Psoas muscle (tissue), 8 donors: Measurements from ENCODE around the gene GATD1. TPM values are rescaled to one million over a fixed set of nuclear protein-coding genes. Genes with fewer than 3 reads are reported as not detected.

Experiments used
- ATAC-seq, 4 donors: fragments of 200-7000 bp; cut with Tn5 transposase; one replicate each; pipeline ENCODE4 v1.9.1; 2020; ENCODE audit warnings: moderate library complexity in 3 of 4, mild to moderate bottlenecking in 2 of 4
- DNase-seq, 2 donors: peaks; one replicate each; pipeline ENCODE4 v3.0.0-alpha.2; 2020
- H3K27ac ChIP-seq: fragments of 200-600 bp; one replicate; pipeline ENCODE4 v1.8.0; 2022
- H3K27me3 ChIP-seq, 3 donors: fragments of 200-600 bp in 1 of 3; one replicate each; pipeline versions ENCODE4 v1.6.1 to v1.8.0; 2013 to 2022; ENCODE audit warnings: low read length in 2 of 3, mild to moderate bottlenecking in 2 of 3, moderate library complexity in 1 of 3; ENCODE audit not compliant: insufficient read depth in 3 of 3
- H3K36me3 ChIP-seq, 2 donors: fragments of 200-600 bp in 1 of 2; one replicate each; pipeline versions ENCODE4 v1.6.1 to v1.8.0; 2013 to 2022; ENCODE audit warnings: low read depth in 1 of 2, mild to moderate bottlenecking in 1 of 2, moderate library complexity in 1 of 2; ENCODE audit not compliant: insufficient read depth in 1 of 2
- H3K4me1 ChIP-seq: fragments of 200-600 bp; one replicate; pipeline ENCODE4 v1.8.0; 2022
- H3K4me3 ChIP-seq: fragments of 200-600 bp; one replicate; pipeline ENCODE4 v1.8.0; 2022; ENCODE audit warnings: mild to moderate bottlenecking
- H3K9me3 ChIP-seq: fragments of 200-600 bp; one replicate; pipeline ENCODE4 v1.8.0; 2022
- CTCF ChIP-seq: fragments of 200-600 bp; IDR thresholded peaks from one replicate; pipeline ENCODE4 v1.8.0; 2022; ENCODE audit warnings: antibody characterized with exemption
- WGBS, 3 donors: extraction: QIAGEN DNeasy Blood & Tissue Kit; methylation state at CpG; one replicate each; pipeline versions ENCODE4 v1.1.6 to v1.1.7; 2013; 5-methylcytosine and 5-hydroxymethylcytosine counted together
- intact Hi-C, 2 donors: fragments of 100-400 bp; cut with DNase I; formaldehyde crosslinking; loops; one replicate each; pipeline versions ENCODE4 v1.11.0 to v1.14.2; 2022
- polyA plus RNA-seq, 3 donors: library from polyadenylated mRNA; stranded (reverse); fragments of 200-250 nt; gene quantifications; one replicate each; pipeline ENCODE4 v1.2.3, GENCODE V29; 2013
- total RNA-seq, 4 donors: library from RNA; stranded (reverse); fragmentation: NEBNext Ultra II Directional in 2 of 4; extraction: Animal tissue kit (Norgen Biotek cat#: 25700) in 2 of 4; gene quantifications; one replicate each; pipeline versions ENCODE4 v1.2.1 to v1.2.4, GENCODE V29; 2021 to 2023
- donor health status: healthy with polysubstance abuse.
- donor health status: DM: no; HTN: no; CAD: no; lungs with moderate emphysema.
- donor health status: Bipolar disorder and iron deficiency.
- donor health status: healthy.
- donor health status: DM: yes; HTN: yes; CAD: no.
- donor health status: DM: no; HTN: no; CAD: no.
- donor health status: DM: no; HTN: no; CAD: no.
- donor health status: DM: yes; HTN: yes; CAD: no.

Gene GATD1
- total and polyA plus RNA-seq, 7 donors, result 11.0 to 32.6 (median 20.9) TPM

DNA sequence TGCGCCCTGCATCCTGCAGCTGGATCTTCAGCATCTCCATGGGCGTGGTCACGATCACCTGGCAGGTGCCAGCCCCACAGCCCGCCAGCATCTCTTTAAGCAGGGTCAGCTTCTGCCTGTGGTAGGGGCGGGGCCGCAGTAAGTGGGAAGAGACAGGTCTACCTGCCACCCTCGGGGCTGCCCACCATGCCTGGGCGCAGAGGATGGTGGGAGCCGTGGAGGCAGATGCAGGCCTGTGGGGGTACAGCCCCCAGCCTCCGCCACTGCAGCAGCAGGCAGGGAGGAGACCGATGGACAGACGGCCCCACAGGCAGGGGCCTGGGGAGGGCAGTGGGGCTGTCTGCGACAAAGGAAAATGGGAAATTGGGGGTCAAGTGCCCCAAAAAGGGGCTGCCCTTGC, 15.6 kb upstream of the GATD1 start:
- WGBS, 3 donors, result 91 to 95% (median 95%) methylated on average over 12 to 13 of the region's 13 CpGs
- H3K4me3 ChIP-seq, result no peak overlapping the region
- DNase-seq, result peak in 1 of 2 donors; percentile 52
- no peak for ATAC-seq
- no peaks in the 10 kb centered on the region for H3K36me3 ChIP-seq
- peaks cover 0 to 37% (median 15%) of the 10 kb centered on the region in 3 donors for H3K27me3 ChIP-seq
- intact Hi-C loops, result no loop called here
- no peaks in the 10 kb centered on the region for H3K9me3 ChIP-seq
- no peak overlapping the region for H3K27ac ChIP-seq
- H3K4me1 ChIP-seq, result peaks cover 16% of the 10 kb centered on the region
- TF ChIP-seq CTCF, result no peak

- Histone ChIP-seq H3K4me1 (peaks cover 13% of the 10 kb centered on the region), H3K4me3 (no peak overlapping the region), H3K36me3 (no peaks in the 10 kb centered on the region), H3K27ac (no peak overlapping the region), H3K27me3 (peaks cover 0 to 39% (median 16%) of the 10 kb centered on the region in 3 donors), H3K9me3 (no peaks in the 10 kb centered on the region)
- intact Hi-C loops, result no loop called here
- ATAC-seq, result no peak
- no peak for TF ChIP-seq CTCF
- DNase-seq, result no peak
- 87 to 97% (median 90%) methylated on average over 11 to 15 of the region's 15 CpGs for WGBS, 3 donors
These were observed 15.2 kb upstream of the GATD1 start for GRCh38 chr11:792535-792821.

- no peak overlapping the region for H3K4me3 ChIP-seq
- H3K27me3 ChIP-seq, result peaks cover 0 to 43% (median 19%) of the 10 kb centered on the region in 3 donors
- H3K36me3 ChIP-seq, result no peaks in the 10 kb centered on the region
- H3K9me3 ChIP-seq, result no peaks in the 10 kb centered on the region
- no peak overlapping the region for H3K27ac ChIP-seq
- peak in 1 of 2 donors; percentile 58 for DNase-seq
- WGBS, 3 donors, result 91 to 94% (median 92%) methylated on average over 44 to 49 of the region's 49 CpGs
- peaks cover 7% of the 10 kb centered on the region for H3K4me1 ChIP-seq
- ATAC-seq, result no peak
- intact Hi-C loops, result no loop called here
- no peak for TF ChIP-seq CTCF
These were observed 14.6 kb upstream of the GATD1 start for GRCh38 chr11:791658-792534.

- no peak for ATAC-seq
- peaks cover 0 to 43% (median 19%) of the 10 kb centered on the region in 3 donors for H3K27me3 ChIP-seq
- H3K4me1 ChIP-seq, result no peaks in the 10 kb centered on the region
- peak in 1 of 2 donors; percentile 59 for DNase-seq
- H3K9me3 ChIP-seq, result no peaks in the 10 kb centered on the region
- no peak overlapping the region for H3K4me3 ChIP-seq
- intact Hi-C loops, result no loop called here
- no peak for TF ChIP-seq CTCF
- H3K27ac ChIP-seq, result no peak overlapping the region
- no peaks in the 10 kb centered on the region for H3K36me3 ChIP-seq
- 69 to 73% (median 71%) methylated on average over 15 to 18 of the region's 18 CpGs for WGBS, 3 donors
These were observed 13.7 kb upstream of the GATD1 start for GRCh38 chr11:790721-791564.
